ENCODE results near the gene LCE1F. TPM values are rescaled to one million over a fixed set of nuclear protein-coding genes. Genes with fewer than 3 reads are reported as not detected.

LCE1F gene
- total RNA-seq, 1 experiment from 2014 or later = not detected

- no peaks in the 10 kb centered on the region for H3K79me2 ChIP-seq (ENCODE audit: insufficient read depth, low read length)
- H3K27ac ChIP-seq (ENCODE audit: low read depth, low read length) = no peak within 1 kb of the TSS
- ATAC-seq = no peak
- TF ChIP-seq POLR2AphosphoS5 (IDR thresholded peaks at IDR 0.05; ENCODE audit: low read depth, low read length) (no peak), SP1 (IDR thresholded peaks at IDR 0.05; ENCODE audit: low read depth) (no peak), CBX3 (IDR thresholded peaks at IDR 0.05; ENCODE audit: low read depth) (no peak), CTCF (IDR thresholded peaks at IDR 0.05 in 2 of 3, conservative IDR thresholded peaks at IDR 0.05 in 1 of 3; ENCODE audit: borderline replicate concordance in 1 of 3, insufficient read depth in 1 of 3, low read depth in 2 of 3, low read length in 2 of 3) (no peak), EGR1 (IDR thresholded peaks at IDR 0.05; ENCODE audit: low read depth) (no peak), ZFX (IDR thresholded peaks at IDR 0.05) (no peak), SIN3A (IDR thresholded peaks at IDR 0.05; ENCODE audit: low read depth) (no peak), FOSL1 (IDR thresholded peaks at IDR 0.05; ENCODE audit: low read depth) (no peak), EZH2phosphoT487 (IDR thresholded peaks at IDR 0.05; ENCODE audit: borderline replicate concordance) (no peak), TCF7L2 (IDR thresholded peaks at IDR 0.05; ENCODE audit: borderline replicate concordance, extremely low read depth, insufficient read depth, insufficient read length) (no peak), RAD21 (IDR thresholded peaks at IDR 0.05; ENCODE audit: low read depth) (no peak), EZH2 (IDR thresholded peaks at IDR 0.05) (no peak), JUND (IDR thresholded peaks at IDR 0.05) (no peak), ZNF274 (IDR thresholded peaks at IDR 0.05; ENCODE audit: low read depth, low read length) (no peak), ATF3 (IDR thresholded peaks at IDR 0.05) (no peak)
- TF ChIP-seq, protein P1, sequence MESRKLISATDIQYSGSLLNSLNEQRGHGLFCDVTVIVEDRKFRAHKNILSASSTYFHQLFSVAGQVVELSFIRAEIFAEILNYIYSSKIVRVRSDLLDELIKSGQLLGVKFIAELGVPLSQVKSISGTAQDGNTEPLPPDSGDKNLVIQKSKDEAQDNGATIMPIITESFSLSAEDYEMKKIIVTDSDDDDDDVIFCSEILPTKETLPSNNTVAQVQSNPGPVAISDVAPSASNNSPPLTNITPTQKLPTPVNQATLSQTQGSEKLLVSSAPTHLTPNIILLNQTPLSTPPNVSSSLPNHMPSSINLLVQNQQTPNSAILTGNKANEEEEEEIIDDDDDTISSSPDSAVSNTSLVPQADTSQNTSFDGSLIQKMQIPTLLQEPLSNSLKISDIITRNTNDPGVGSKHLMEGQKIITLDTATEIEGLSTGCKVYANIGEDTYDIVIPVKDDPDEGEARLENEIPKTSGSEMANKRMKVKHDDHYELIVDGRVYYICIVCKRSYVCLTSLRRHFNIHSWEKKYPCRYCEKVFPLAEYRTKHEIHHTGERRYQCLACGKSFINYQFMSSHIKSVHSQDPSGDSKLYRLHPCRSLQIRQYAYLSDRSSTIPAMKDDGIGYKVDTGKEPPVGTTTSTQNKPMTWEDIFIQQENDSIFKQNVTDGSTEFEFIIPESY (IDR thresholded peaks at IDR 0.05; ENCODE audit: extremely low read depth, insufficient replicate concordance, low read length) = no peak
- TF ChIP-seq, protein P2, sequence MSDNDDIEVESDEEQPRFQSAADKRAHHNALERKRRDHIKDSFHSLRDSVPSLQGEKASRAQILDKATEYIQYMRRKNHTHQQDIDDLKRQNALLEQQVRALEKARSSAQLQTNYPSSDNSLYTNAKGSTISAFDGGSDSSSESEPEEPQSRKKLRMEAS (IDR thresholded peaks at IDR 0.05) = no peak
- DNase-seq (ENCODE audit: low read depth, low spot score) = no peak
- no peaks in the 10 kb centered on the region for H4K20me1 ChIP-seq (ENCODE audit: insufficient read depth)
- POLR2A ChIA-PET = no interaction called here
- no peak within 1 kb of the TSS for H3K9ac ChIP-seq (ENCODE audit: low read length)
- no peaks in the 10 kb centered on the region for H3K9me3 ChIP-seq (ENCODE audit: control insufficient read depth in 1 of 2, insufficient read depth in 1 of 2, low read depth in 1 of 2, low read length in 2 of 2)
- CTCF ChIA-PET = no interaction called here
- H3K36me3 ChIP-seq (ENCODE audit: control insufficient read depth in 1 of 2, insufficient read depth in 2 of 2, low read length in 2 of 2) = no peaks in the 10 kb centered on the region
- intact Hi-C loops (cut with micrococcal nuclease) = no loop called here
- H3K9me2 ChIP-seq (ENCODE audit: insufficient read depth) = no peaks in the 10 kb centered on the region
- H3K27me3 ChIP-seq (ENCODE audit: insufficient read depth, low read length) = peaks cover 29% of the 10 kb centered on the region
- RAD21 ChIA-PET (ENCODE audit: low non-redundant PET in 1 of 2, low total read pairs in 2 of 2, uncharacterized antibody in 2 of 2, unreplicated experiment in 2 of 2) = no interaction called here
- H2AFZ ChIP-seq (ENCODE audit: low read depth, low read length, poor library complexity, severe bottlenecking) = no peak within 1 kb of the TSS
- H3K4me1 ChIP-seq (ENCODE audit: control insufficient read depth in 1 of 2, insufficient read depth in 2 of 2, low read length in 2 of 2) = no peaks in the 10 kb centered on the region
- no TSS peak for BruUV-seq (replicated peaks)
- H3K4me2 ChIP-seq (ENCODE audit: low read length) = no peak within 1 kb of the TSS
- no peak within 1 kb of the TSS for H3K4me3 ChIP-seq (replicated peaks in 1 of 2; ENCODE audit: low read depth in 1 of 2, low read length in 2 of 2)
These were observed 36.7 kb downstream of the LCE1F start, which contains the start of gene LCE1B for GRCh38 chr1:152811671-152812070. Gene LCE1B, plus strand, starts transcription at chr1:152811971. Its CDS starts 476 bp downstream, at chr1:152812447.
